Lung (tissue), 12 donors: ENCODE measurements around the gene NXN. TPM values are rescaled to one million over a fixed set of nuclear protein-coding genes. Genes with fewer than 3 reads are reported as not detected.

Experiments used
- ATAC-seq: fragments of 200-7000 bp; cut with Tn5 transposase; one replicate; pipeline ENCODE4 v1.9.1; 2020; ENCODE audit warnings: moderate number of reproducible peaks; ENCODE audit not compliant: insufficient read depth, low FRiP score
- DNase-seq, 3 donors: peaks; one replicate each; pipeline ENCODE4 v3.0.0-alpha.2; 2013 to 2017
- H3K27ac ChIP-seq, 2 donors: one replicate each; pipeline ENCODE4 v1.5.1; 2013; ENCODE audit warnings: mild to moderate bottlenecking in 2 of 2, moderate library complexity in 2 of 2, control low read depth in 1 of 2, inconsistent platforms in 1 of 2, low read depth in 1 of 2, low read length in 1 of 2
- H3K27me3 ChIP-seq, 3 donors: one replicate each; pipeline ENCODE4 v1.5.1; 2013; ENCODE audit warnings: low read length in 2 of 3; ENCODE audit not compliant: control insufficient read depth in 3 of 3, insufficient read depth in 3 of 3
- H3K36me3 ChIP-seq, 4 donors: one replicate each; pipeline ENCODE4 v1.5.1; 2013; ENCODE audit warnings: low read length in 4 of 4, mild to moderate bottlenecking in 1 of 4, moderate library complexity in 1 of 4; ENCODE audit not compliant: control insufficient read depth in 4 of 4, insufficient read depth in 4 of 4
- H3K4me1 ChIP-seq, 5 donors: one replicate each; pipeline ENCODE4 v1.5.1; 2013; ENCODE audit warnings: low read length in 5 of 5, mild to moderate bottlenecking in 2 of 5, moderate library complexity in 1 of 5; ENCODE audit not compliant: control insufficient read depth in 5 of 5, insufficient read depth in 5 of 5
- H3K4me3 ChIP-seq: one replicate; pipeline ENCODE4 v1.5.1; 2013; ENCODE audit warnings: mild to moderate bottlenecking, control low read depth, moderate library complexity
- H3K9ac ChIP-seq, 2 donors: one replicate each; pipeline ENCODE4 v1.5.1; 2013; ENCODE audit warnings: low read length in 2 of 2, control low read depth in 1 of 2; ENCODE audit not compliant: insufficient read depth in 1 of 2
- H3K9me3 ChIP-seq, 4 donors: one replicate each; pipeline ENCODE4 v1.5.1; 2013; ENCODE audit warnings: low read length in 3 of 4, mild to moderate bottlenecking in 1 of 4, moderate library complexity in 1 of 4; ENCODE audit not compliant: control insufficient read depth in 4 of 4, insufficient read depth in 3 of 4
- WGBS, 2 donors: extraction: QIAGEN DNeasy Blood & Tissue Kit; methylation state at CpG; one replicate each; pipeline ENCODE4 v1.1.7; 2013; 5-methylcytosine and 5-hydroxymethylcytosine counted together
- polyA plus RNA-seq, 2 donors: library from polyadenylated mRNA; stranded (reverse); fragments of 200-250 nt; gene quantifications; one replicate each; pipeline ENCODE4 v1.2.1, GENCODE V29; 2013
- total RNA-seq, 2 donors: library from RNA; depleted of rRNA in 1 of 2; stranded (reverse); fragments of >200 nt in 1 of 2; gene quantifications; one replicate each; pipeline ENCODE4 v1.2.1, GENCODE V29; 2014 to 2021
- TF ChIP-seq, protein P1 (sequence below): IDR thresholded peaks from 2 replicates; pipeline ENCODE4 v1.5.1; 2012; ENCODE audit warnings: mild to moderate bottlenecking; ENCODE audit errors: control extremely low read depth, extremely low read depth
- donor health status: control.
- donor health status: control.
- donor health status: Bipolar disorder and iron deficiency.
- donor health status: healthy.
- donor health status: DM: yes; HTN: yes; CAD: no.

NXN gene
- total and polyA plus RNA-seq, 4 donors, result 17.6 to 57.7 (median 39.9) TPM

DNA sequence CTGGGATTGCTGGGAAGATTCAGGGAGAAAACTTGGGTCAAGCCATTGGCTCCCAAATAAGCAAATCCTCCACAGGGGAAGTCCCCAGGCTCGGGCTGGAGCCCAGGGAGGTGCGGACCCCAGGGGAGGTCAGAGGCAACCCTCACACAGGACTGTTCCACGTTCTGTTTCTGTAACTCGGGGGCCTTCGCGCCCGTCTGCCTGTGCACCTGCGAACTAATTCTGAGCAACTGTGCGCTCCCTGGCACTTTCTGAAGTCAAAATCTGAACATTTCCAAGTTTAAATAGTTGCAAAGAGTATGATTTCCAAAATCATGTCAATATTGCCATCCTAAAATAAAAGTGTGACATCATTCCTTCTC is 34.1 kb upstream of the NXN start:
- Histone ChIP-seq H3K27ac (no peak overlapping the region), H3K9ac (no peak overlapping the region), H3K9me3 (peaks cover 0 to 2% (median 0%) of the 10 kb centered on the region in 4 donors), H3K27me3 (no peaks in the 10 kb centered on the region), H3K36me3 (peaks cover 0 to 47% (median 5%) of the 10 kb centered on the region in 4 donors), H3K4me1 (peaks cover 0 to 2% (median 0%) of the 10 kb centered on the region in 5 donors), H3K4me3 (no peak overlapping the region)
- ATAC-seq (no peak), DNase-seq (no peak)
- 94 to 96% methylated on average over 9 of the region's 9 CpGs for WGBS, 2 donors
- TF ChIP-seq, protein P1, sequence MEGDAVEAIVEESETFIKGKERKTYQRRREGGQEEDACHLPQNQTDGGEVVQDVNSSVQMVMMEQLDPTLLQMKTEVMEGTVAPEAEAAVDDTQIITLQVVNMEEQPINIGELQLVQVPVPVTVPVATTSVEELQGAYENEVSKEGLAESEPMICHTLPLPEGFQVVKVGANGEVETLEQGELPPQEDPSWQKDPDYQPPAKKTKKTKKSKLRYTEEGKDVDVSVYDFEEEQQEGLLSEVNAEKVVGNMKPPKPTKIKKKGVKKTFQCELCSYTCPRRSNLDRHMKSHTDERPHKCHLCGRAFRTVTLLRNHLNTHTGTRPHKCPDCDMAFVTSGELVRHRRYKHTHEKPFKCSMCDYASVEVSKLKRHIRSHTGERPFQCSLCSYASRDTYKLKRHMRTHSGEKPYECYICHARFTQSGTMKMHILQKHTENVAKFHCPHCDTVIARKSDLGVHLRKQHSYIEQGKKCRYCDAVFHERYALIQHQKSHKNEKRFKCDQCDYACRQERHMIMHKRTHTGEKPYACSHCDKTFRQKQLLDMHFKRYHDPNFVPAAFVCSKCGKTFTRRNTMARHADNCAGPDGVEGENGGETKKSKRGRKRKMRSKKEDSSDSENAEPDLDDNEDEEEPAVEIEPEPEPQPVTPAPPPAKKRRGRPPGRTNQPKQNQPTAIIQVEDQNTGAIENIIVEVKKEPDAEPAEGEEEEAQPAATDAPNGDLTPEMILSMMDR, result no peak

DNA sequence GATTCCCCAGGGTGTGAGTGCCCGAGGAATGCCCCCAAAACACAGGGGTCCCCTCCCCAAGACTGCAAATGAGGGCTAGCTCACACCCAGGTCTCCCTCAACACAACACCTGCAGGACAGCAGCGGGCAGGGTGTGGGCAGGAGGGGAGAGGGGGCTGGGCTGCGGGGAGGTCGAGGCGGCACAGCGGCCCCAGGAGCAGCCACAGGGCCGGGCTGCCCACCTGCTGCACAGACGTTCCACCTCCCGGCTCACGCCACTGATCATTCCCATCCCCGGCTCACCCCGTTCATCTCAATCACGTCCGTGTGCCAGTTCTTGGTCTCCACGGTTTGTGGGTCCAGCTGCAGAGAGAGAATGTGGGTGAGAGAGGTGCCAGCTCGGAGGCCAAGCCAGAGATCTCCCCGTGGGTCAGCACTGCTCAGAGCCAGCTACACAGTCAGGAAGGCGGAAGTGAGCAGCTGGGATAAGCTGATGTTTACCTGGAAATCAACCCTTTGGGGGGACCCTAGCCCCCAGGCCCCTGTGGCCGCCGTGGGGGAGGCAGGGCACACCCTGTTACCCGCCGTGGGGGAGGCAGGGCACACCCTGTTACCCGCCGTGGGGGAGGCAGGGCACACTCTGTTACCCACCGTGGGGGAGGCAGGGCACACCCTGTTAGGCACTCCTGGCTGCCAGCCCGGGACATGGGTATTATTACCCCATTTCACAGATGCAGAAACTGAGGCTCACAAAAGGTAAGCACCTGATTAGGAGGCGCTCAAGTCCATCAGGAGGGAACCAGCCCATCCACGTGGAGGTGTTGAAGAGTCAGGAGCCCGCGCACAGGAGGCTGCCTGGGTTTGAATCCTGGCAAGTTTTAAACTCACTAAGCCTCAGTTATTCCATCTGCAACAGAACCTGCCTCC is 33.5 kb upstream of the NXN start:
- no peak for DNase-seq
- TF ChIP-seq, protein P1, result no peak
- no peaks in the 10 kb centered on the region for H3K4me1 ChIP-seq
- no peak overlapping the region for H3K27ac ChIP-seq
- WGBS, 2 donors, result 89% methylated on average over 27 to 30 of the region's 30 CpGs
- ATAC-seq, result no peak
- peaks cover 0 to 52% (median 6%) of the 10 kb centered on the region in 4 donors for H3K36me3 ChIP-seq
- no peaks in the 10 kb centered on the region for H3K27me3 ChIP-seq
- H3K9ac ChIP-seq, result no peak overlapping the region
- peaks cover 0 to 2% (median 0%) of the 10 kb centered on the region in 4 donors for H3K9me3 ChIP-seq
- no peak overlapping the region for H3K4me3 ChIP-seq

DNA sequence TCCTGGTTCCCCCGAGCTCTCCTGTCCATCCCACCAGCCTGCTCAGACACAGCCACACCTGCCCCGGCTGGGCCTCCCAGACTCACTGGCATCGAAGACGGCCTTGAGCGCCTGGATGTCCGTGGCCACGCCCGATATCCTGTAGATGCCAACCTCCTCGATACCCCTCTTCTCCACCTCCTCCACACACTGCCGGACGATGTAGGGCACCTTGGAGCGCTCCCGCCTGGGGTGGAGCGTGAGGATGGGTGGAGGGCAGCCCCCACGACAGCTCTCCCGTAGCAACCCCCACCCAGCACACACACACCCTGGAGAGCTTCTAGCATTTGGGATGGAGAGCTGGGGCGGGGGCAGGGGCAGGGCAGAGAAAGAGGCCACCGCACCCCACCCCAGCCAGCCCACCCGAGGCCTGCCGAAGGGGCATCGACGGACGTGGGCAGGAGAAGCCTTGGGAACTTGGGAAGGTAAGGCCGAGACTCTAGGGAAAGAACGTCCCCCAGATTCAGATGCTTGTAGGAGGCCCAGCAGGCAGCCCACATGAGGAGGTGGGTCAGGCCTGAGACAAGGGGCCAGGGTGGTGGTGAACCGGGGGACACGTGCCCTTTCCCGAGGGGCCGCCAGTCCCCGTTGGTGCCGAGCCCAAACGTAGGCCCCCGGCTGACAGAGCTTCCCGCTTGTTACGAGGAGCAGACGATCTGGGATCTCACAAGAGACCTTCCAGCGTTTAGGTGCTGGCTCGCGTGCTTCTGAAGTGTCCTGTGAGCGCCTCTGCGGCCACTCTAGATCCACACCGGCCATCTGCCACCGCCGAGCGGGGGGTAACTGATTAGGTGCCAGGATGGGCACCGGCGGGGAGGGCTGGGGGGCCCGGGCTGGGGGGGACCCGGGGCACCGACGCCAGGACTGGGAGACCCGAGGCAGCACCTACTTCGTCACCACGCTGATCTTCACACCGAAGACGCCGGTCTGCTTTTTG is 32.5 kb upstream of the NXN start:
- Histone ChIP-seq H3K9ac (no peak overlapping the region), H3K27ac (peak overlapping the region in 1 of 2 donors; percentile 41), H3K4me1 (no peaks in the 10 kb centered on the region), H3K9me3 (peaks cover 0 to 2% (median 0%) of the 10 kb centered on the region in 4 donors), H3K27me3 (no peaks in the 10 kb centered on the region), H3K36me3 (peaks cover 0 to 60% (median 14%) of the 10 kb centered on the region in 4 donors), H3K4me3 (no peak overlapping the region)
- ATAC-seq, result no peak
- DNase-seq, result no peak
- WGBS, 2 donors, result 88 to 93% methylated on average over 57 of the region's 57 CpGs
- TF ChIP-seq, protein P1, result no peak
